LoVo (cell line): ENCODE data around the gene TENT4A.
A peak's percentile ranks its signal among the peaks of the same experiment; 100 is the strongest.

Source experiments
- DNase-seq: peaks from one replicate; pipeline ENCODE4 v3.0.0-alpha.2; 2016; ENCODE audit warnings: low spot score

TENT4A gene

GRCh38 chr5:6733411-6734242, 20.4 kb downstream of the TENT4A start:
- no peak for DNase-seq

- no peak for DNase-seq
Observed at GRCh38 chr5:6734243-6734700, 21.0 kb downstream of the TENT4A start.

DNA sequence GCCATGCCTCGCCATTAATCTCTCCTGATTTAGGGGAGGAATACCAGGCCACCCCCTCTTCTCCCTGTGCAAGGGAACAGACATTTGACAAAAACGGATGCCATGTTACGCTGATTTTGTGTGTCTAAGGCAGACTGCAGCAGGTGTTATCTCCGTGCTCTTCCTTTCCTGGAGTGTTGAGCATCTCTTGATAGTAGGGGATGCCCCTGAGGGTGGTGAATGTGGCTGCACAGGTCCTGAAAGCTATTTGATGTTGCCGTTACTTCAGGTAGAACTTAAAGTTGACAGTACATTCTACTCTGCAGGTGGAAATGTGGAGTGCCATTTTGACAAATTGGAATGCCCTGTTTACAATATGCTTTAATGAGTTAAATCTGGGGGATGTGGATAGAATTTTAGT, 21.5 kb downstream of the TENT4A start:
- DNase-seq: no peak

DNA sequence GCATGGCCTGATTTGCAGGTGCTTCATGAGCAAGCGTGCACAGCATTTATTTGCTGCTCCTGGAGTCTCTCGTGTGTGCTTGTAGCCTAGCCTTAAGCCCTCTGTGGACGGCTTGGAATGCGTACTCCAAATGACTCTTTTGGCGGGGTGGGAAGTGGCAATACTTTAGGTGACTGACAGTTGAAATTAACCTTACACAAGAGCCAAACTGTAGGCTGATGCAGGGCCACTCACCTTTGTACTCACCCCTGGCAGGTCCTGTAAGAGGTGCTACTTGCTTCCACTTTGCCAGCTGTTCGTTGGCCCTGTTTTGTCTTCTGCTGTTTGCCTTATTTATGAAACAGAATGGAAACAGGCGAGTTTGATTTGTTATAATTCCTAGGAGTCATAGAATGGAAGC, 22.9 kb downstream of the TENT4A start:
- no peak for DNase-seq

GRCh38 chr5:6736524-6737042, 23.4 kb downstream of the TENT4A start:
- no peak for DNase-seq

GRCh38 chr5:6737043-6737941, 24.1 kb downstream of the TENT4A start:
- DNase-seq: no peak

- no peak for DNase-seq
Observed at GRCh38 chr5:6739603-6740002, 26.4 kb downstream of the TENT4A start.

GRCh38 chr5:6740586-6741150, 27.4 kb downstream of the TENT4A start:
- no peak for DNase-seq

- no peak for DNase-seq
Observed at GRCh38 chr5:6742081-6742758, 29.0 kb downstream of the TENT4A start.

GRCh38 chr5:6743161-6743560, 29.9 kb downstream of the TENT4A start:
- DNase-seq: no peak

DNA sequence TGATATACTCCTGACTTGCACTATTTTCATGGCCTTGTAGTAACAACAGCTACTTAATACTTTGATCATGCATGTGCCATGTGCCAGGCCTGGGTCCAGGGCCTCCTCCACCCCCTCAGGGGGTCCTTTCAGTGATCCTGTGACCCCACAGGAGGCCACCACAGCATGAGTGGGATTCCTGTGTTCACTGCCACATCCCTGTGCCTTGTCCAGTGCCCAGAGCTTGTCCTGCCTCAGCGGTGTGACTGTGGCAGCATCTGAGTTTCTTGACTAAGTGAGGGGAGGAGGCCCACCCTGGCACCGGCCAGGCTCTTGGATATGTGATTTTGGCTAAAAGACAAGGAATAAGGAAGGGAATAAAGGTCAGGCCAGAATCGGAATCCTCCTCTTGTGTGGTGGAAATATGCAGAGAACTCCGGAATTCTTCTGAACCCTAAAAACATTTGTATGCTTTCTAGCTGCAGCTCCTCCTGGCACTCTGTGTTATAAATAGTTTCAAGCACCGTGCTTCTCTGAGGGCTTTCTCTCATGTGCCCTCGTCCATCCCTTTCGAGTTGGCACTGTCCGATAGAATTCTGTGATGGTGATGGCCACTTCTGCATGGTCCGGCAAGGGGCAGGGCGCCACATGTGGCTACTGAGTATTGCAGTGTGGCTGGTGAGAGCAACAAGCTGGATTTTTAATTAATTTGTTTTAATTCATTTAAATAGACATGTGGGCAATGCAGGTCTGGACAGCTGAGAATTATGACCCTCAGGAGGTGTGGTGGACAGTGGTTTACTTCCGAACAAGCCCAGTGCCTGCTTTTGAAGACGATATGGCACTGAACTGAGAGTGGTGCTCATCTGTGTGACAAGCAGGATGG, 31.8 kb downstream of the TENT4A start:
- no peak for DNase-seq

DNA sequence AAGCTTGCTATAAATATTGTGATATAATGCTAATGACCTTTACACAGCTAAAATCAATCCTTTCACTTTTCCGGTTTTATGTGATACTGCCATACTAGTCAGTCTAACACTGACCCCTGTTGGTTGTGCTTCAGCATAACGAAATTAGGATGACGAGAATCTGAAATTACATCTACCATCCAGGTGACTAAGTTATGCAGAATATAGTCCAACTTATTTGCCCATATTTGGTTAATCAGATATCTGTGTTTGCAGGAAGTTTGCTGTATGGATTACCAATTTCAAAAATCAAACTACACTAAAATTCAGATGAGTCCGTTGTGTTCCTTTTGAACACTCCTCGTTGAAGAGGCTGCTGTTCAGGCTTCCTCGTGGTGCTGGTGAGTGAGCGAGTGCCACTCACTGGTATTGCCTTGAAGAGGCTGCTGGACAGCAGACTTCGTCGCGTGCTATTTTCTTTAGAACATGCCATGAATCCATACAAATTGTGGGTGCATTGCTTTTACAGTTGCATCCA, 32.5 kb downstream of the TENT4A start:
- peak; percentile 28 for DNase-seq

GRCh38 chr5:6746244-6746643, 33.0 kb downstream of the TENT4A start:
- DNase-seq: no peak

- DNase-seq: no peak
Observed at GRCh38 chr5:6747103-6747502, 33.9 kb downstream of the TENT4A start.

GRCh38 chr5:6748142-6748541, 34.9 kb downstream of the TENT4A start:
- no peak for DNase-seq

DNA sequence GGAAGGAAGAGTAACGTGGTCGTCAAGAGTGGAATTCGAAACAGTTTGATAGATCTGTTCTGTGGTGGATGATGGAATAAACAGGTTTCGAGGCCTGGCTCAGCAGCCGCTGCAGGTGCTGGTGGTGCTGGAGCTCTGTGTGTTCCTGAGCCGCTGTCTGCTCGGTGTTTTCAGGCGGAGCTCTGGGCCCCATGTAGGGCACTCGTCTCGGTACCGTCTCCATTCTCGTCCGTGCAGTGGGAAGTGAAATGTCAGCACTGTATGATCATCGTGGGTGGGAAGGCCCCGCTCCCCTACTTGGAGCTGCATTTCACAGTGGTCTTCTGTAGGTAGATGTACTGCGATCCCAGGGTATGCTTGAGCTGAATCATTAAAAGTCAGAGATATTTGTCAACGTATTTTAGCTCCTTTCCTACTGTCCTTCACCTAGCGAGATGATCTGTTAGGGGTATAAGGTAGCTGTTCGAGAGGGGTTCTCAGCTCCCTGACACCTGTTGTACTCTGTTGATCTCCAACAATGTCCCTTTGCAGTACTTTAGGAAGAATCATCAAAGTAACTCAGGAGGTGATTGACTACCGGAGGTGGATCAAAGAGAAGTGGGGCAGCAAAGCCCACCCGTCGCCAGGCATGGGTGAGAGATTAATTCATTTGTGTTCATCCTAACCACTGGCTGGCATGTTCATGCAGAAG, 35.9 kb downstream of the TENT4A start:
- DNase-seq: no peak

DNA sequence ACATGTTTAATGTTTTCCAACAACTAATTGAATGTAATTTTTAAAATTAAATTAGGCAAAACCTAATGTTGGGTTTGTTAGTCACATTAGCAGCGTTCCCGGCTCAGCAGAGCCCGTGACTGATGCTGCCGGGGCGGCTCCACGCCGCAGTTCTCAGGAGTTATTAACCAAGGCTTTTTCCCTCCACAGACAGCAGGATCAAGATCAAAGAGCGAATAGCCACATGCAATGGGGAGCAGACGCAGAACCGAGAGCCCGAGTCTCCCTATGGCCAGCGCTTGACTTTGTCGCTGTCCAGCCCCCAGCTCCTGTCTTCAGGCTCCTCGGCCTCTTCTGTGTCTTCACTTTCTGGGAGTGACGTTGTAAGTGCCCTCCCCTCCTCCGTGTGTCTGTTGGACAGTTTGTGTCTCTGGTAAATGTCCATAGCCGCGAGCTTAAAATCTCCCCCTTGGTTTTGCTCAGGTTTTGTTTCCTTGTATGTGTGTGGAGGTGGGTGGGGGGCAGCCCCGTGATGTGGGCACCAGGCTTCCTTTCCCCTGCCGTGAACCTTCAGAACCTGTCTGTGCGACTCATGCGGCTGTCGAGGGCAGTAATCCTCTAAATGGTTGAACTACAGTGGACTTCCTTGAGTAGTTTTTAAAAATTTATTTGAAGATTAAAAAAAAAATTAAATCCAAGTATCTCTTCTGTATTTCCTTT, 37.1 kb downstream of the TENT4A start:
- no peak for DNase-seq

- no peak for DNase-seq
Observed at GRCh38 chr5:6750951-6751685, 37.9 kb downstream of the TENT4A start.

- no peak for DNase-seq
Observed at GRCh38 chr5:6752236-6752635, 39.0 kb downstream of the TENT4A start.
